NCI-H2107 (cell line): ENCODE results near the gene PAOX.

Experiments used
- DNase-seq: peaks from one replicate; lab custom pipeline; 2025; lab: John Stamatoyannopoulos, UW

The PAOX gene

DNA sequence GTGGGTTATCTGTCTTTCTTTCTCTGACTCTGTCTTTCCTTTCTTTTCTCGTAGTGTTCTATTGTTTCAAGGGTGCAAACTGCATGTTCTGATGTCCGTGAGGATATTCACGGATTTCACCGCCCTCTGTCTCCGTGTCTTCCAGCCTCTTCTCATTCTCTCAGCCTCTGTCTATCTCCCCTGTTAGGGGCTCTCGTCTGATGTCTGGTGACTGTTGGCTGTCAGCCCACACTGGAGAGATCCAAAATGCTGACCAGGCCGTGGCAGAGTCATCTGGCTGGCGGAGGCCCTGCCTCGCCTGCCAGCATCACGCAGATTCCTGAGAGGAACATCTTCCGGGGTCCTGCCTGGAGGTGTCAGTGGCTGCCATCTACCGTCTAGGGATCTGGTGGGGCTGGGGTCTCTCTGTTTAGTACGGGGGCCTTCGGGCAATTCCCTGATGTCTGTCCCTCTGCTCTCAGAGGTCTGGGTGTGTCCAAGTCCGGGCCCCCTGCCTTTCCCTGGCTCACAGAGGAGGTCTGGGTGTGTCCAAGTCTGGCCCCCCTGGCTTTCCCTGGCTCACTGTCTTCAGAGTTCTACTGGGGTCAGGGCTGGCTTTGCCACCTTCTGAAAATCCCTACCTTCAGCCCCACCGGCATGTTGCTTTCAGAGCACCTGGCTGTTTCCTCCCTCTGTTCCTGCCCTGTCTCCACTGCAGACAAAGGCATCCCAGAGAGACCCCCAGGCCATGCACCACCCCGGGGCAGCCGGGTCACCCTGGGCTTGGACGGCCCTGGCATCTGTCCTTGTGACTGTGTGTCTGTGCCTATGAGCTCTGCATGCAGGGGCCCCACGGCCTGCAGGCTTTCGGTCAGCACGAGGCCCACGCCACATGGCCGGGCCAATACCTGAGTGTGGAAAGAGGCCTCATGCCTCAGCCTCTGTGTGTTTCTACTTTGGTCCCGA, 60.7 kb downstream of the PAOX start:
- DNase-seq = no peak

DNA sequence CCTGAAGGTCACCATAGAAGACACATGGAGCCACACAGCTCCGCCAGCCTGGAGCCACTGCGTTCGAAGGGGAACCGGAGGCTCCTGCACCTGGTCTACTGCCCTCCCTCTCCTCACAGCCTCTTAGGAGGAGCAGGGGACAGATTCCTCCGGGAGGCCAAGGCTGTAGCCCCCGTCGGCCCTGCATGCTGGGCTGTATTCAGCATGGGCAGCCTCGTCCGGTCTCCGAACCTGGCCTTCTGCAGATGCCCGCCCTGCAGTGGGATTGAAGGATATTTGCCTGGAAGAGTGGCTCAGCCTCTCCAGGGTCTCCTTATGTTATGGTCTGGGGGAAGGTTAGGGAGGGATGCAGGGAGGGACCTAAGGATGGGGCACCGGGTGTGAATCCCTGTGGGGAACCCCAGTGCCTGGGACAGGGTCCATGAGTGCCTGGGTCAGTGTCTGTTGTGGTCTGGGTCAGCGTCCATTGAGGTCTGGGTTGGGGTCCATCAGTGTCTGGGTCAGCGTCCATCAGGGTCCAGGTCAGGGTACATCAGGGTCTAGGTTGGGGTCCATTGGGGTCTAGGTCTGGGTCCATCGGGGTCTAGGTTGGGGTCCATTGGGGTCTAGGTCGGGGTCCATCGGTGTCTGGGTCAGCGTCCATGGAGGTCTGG, 61.7 kb downstream of the PAOX start:
- DNase-seq = no peak
